NCI-H128 (cell line): ENCODE data around the gene SSB.
"Not testable (repeated sequence)": the region's sequence is repeated elsewhere in the genome, so short reads cannot be mapped to it uniquely, and the experiment has no call there.

Experiments used
- DNase-seq: peaks from one replicate; lab custom pipeline; 2025; ENCODE audit not compliant: unreplicated experiment; lab: John Stamatoyannopoulos, UW

SSB gene

DNA sequence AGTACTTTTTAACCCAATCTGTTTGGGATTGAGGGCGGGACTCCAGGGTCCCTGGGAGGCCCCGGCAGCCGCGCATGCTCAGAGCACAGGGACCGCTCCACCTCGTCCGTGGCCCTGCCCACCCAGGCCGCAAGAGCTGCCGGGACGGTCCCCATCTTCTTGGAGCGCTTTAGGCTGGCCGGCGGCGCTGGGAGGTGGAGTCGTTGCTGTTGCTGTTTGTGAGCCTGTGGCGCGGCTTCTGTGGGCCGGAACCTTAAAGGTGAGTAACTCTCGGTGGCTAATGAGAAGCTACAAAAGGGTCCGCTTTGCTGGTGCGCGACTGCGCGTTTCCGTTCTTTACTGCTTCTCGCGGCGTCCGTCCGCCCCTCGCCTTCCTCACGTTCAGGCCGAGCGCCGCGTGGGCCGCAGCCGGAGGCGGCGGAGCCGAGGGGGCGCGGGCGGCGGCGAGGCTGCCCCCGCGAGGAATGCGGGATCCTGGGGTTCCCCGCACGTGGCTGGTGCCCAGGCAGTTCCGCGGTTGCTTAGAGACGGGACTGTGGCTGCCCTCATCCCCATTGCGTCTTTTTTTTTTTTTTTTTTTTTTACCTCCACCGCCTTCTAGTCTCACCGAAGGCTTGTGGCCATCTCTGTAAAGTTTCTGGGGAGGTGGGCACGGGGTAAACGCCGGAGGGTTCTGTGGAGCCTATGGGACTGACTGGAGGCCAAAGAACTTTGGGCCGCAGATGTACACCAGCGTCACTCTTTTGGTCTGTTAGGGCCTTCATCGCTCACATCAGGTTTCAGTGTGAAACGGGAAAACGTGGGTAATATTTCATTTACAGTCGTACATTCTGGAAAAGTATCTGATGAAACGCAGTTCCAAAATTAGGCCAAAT lies at the start of gene SSB:
Gene SSB, plus strand, starts transcription at position 154 of the 875 bp plus-strand sequence. CDS start 2,090 bp downstream, outside the sequence.
- DNase-seq: peak; percentile 71

- no peak for DNase-seq
These were observed 45.9 kb upstream of the SSB start for GRCh38 chr2:169752752-169753151.

GRCh38 chr2:169755083-169755870 lies 43.4 kb upstream of the SSB start:
- DNase-seq: no peak

DNA sequence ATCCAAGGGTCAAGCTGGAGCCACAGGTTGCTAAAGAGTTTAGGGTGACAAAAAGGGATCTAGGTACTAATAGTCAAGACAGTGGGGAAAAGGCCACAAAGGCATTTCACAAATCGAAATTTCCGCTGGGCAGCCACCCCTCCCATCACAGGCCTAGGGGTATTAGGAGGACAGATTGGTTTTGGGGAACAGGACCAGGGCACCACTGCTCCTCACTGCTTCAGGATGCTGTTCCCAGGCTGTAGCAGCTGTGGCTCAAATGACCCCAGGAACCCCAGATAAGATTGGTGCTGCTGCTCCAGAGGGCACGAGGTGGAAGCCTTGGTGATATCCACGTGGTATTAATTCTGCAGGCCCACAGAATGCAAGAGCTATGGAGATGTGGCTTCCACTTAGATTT lies 42.3 kb upstream of the SSB start:
- no peak for DNase-seq

DNA sequence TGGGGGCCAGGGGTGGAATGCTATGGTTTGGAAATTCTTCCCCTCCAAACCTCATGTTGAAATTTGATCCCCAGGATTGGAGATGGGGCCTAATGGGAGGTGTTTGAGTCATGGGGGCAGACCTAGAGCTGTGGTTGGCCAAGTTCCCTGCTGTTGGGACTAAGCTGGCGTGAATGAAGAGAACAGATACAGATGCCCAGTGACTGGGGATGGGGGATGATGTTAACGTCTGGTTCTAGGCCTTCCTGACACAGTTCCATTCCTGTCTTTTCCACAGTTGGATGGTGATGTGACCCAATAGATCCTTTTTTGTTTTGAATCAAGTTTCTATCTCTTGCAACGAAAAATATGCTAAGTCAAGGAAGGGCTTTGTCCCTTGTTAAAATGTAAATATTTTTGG lies 41.3 kb upstream of the SSB start:
- no peak for DNase-seq

DNA sequence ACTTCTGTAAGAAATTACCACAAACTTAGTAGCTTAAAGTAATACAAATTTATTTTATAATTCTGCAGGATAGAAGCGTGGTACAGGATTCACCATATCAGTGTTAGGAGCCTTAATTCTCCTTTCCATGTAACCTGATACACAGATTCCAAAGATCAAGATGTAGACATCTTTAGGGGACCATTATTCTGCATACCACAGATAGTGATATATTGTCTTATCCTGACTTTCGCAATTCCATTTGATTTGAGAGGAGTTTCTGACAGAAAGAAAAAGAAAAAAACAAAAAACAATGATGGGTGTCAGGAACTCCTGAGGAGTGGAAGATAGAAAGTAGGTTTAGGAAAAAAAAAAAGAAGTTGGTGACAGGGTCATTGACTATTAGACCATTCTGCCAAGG lies 40.9 kb upstream of the SSB start:
- DNase-seq: no peak

GRCh38 chr2:169759987-169760386 lies 38.7 kb upstream of the SSB start:
- DNase-seq: no peak

DNA sequence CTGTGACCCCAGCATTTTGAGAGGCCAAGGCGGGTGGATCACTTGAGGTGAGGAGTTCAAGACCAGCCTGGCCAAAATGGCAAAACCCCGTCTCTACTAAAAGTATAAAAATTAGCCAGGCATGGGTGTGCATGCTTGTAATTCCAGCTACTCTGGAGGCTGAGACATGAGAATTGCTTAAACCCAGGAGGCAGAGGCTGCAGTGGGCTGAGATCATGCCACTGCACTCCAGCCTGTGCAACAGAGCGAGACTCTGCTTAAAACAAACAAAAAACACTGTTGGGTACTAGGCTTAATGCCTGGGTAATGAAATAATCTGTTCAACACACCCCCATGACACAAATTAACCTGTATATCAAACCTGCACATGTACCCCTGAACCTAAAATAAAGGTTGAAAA lies 37.9 kb upstream of the SSB start:
- DNase-seq: not testable (repeated sequence)

- no peak for DNase-seq
These were observed 37.3 kb upstream of the SSB start for GRCh38 chr2:169761251-169761969.

DNA sequence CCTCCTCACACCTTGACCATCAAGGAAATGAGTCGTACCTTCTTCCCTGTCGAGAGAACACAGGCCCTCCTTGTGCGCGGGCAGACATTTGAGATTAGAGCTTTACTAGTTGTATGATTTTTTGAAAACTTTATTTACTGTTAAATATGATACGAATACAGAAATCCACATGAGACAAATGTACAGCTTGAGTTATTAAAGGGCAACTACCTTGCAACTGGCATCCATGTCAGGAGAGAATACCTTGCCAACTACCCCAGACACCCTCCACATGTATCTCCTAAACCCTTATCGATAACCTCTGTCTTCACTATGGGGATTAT lies 36.7 kb upstream of the SSB start:
- no peak for DNase-seq

GRCh38 chr2:169765523-169765922 lies 33.1 kb upstream of the SSB start:
- no peak for DNase-seq

DNA sequence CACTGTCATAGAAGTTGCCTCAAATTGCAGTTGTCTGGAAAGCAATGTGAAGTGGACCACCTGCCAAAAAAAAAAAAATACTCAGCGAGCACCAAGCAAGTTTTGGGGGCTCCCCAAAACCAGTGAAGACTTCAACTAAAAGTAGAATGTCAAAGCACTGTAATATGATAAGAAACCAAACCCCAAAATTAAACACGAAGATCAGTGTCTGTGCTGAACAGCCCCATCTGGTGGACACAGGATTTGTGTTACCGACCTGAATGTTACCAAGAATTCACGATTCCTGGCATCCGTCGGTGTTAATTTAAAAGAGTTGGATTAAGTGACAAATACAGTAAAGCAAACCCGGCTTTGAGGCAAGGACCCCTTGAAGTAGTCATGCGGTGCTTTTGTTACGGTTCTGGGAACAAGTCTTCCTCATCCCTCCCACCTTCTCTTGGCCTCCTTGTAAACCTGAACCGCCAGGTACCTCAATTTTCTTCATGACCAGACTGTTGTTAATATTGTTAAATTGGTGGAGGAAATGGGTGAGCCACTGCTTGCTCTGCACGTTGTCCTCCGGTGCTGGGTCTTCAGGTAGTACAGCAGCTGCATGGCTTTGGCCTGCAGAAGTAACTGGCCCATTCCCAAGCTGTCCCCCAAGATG lies 31.3 kb upstream of the SSB start:
- no peak for DNase-seq

- no peak for DNase-seq
These were observed 30.2 kb upstream of the SSB start for GRCh38 chr2:169768262-169768995.

- no peak for DNase-seq
These were observed 27.6 kb upstream of the SSB start for GRCh38 chr2:169771021-169771420.

DNA sequence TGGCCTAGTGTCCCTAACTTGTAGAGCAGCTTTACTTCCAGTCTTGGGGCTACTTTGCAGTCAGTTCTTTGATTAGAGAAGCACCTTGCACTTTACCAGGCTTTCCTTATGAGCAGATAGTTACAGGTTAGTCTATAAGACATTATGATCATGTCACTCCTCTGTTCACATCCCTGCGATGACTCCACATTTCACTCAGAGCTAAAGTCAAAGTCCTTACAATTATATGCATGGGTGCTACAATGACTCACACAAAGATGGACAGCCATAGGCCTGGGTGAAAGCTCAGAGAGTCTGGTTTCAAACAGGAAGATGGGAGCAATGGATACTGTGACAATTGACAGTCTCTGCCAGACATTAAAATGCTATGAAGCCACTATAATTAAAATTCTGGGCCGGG lies 27.1 kb upstream of the SSB start:
- DNase-seq: no peak

GRCh38 chr2:169772651-169773050 lies 26.0 kb upstream of the SSB start:
- no peak for DNase-seq

DNA sequence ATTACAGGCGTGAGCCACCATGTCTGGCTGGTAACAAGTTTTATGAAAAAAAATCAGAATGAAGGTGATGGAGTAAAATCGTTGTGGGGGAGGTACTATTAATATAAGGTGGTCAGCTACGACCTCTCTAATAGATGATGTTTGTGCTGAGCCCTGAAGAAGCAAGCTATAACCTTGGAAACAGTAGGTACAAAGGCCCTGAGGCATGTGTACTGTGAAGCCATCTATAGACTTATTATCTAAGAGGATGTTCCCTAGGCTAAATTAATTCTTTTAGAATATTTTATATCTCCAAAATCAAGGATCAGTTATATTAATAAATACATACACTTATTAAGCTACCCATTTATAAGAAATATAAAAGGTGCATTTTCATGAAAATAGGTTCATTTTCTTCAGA lies 23.3 kb upstream of the SSB start:
- DNase-seq: no peak

DNA sequence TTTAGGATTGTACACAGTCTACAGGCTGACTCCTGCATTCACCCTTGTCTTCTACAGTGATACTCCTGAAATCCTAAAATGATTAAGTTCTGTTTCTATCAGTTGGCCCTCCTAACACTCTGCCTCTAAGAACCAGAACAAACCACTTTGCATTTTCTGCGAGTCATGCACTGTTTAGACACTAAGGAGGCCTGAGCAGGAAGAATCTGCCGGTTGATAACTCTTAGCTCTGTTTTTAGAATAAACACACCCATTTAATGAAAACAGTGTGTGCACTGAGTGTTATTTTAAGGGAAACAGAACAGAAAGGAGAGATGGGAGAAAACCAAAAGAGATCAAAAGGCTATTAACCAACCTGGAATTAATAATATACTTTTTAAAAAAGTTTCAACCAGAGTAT lies 22.9 kb upstream of the SSB start:
- DNase-seq: no peak

DNA sequence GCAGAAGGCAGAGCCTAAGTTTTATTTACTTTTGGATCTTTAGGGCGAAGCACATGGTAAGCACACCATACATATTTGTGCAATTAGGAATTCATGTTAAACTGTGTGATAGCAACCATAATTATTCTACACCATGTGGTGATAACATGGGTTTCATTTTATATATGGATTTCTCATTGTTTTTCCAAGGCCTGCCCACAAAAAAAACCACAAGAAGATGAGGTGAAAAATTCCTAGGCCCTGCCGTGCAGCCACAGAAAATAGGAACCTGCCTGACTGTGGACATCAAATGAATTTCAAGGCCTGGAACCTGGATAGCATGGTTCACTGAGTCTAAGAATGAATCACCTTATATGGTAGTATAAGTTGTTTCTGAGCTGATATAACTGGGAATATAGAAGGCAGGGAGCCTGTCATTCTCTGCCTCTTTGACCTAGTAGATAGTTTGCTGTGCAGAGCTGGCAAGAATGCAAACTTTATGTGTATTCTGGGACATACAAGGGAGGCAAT lies 22.4 kb upstream of the SSB start:
- no peak for DNase-seq

DNA sequence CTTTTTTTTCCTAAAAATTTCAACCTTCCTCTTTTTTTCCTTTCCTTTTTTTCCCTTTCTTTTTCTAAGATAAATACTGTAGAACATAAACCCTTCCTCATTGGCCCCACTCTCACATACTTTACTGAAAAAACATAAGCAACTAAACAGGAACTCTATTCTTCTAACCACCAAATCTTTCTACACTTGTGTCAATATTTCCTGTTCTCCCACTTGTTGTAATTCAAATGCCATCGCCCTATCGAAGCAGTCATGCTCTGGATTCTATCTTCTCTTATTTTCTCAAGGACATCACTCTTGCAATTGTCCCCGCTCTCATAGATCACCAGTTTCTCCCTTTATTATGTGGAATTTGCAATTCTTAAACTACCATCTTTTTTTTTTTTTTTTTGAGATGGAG lies 20.2 kb upstream of the SSB start:
- DNase-seq: no peak
